Brain microvascular endothelial cell (primary cell): ENCODE data around the gene SCAF4.

Source experiments
- DNase-seq: peaks from one replicate; pipeline ENCODE4 v3.0.0-alpha.2; 2020
- H3K27ac ChIP-seq: fragments of 250-450 bp; sonication (Bioruptor Pico); 2 replicates; pipeline ENCODE4 v1.5.1; 2020; ENCODE audit warnings: mild to moderate bottlenecking, moderate library complexity
- H3K27me3 ChIP-seq: fragments of 250-450 bp; sonication (Bioruptor Pico); replicated peaks from 2 replicates; pipeline ENCODE4 v1.5.1; 2020; ENCODE audit warnings: mild to moderate bottlenecking
- H3K36me3 ChIP-seq: fragments of 250-450 bp; sonication (Bioruptor Pico); replicated peaks from 2 replicates; pipeline ENCODE4 v1.5.1; 2020; ENCODE audit warnings: mild to moderate bottlenecking
- H3K4me3 ChIP-seq: 2 replicates; pipeline ENCODE4 v1.5.1; 2011; ENCODE audit warnings: low read depth, mild to moderate bottlenecking, control low read depth, low read length, moderate library complexity
- CTCF ChIP-seq: IDR thresholded peaks from 2 replicates; pipeline ENCODE4 v1.5.1; 2011; ENCODE audit warnings: low read depth, mild to moderate bottlenecking, moderate library complexity, low read length, control low read depth, inconsistent platforms; ENCODE audit errors: missing control alignments
- in situ Hi-C: cut with HindIII; loops from 2 replicates; pipeline ENCODE4 v1.10.0; 2017; ENCODE audit warnings: low sequenced_read_pairs, low pct_ligation_motif_present

SCAF4 gene

GRCh38 chr21:31731857-31732596, at the start of gene SCAF4:
Gene SCAF4, minus strand, starts transcription at chr21:31732118. Its CDS starts 426 bp downstream, at chr21:31731692.
- Histone ChIP-seq H3K36me3 (no peaks in the 10 kb centered on the region), H3K27ac (peak within 1 kb of the TSS; percentile 87), H3K27me3 (no peaks in the 10 kb centered on the region), H3K4me3 (peak within 1 kb of the TSS; percentile 78)
- in situ Hi-C loops = no loop called here
- peak; percentile 81 for DNase-seq
- no peak for TF ChIP-seq CTCF

- H3K27me3 ChIP-seq = no peaks in the 10 kb centered on the region
- no peak for TF ChIP-seq CTCF
- no peak overlapping the region for H3K27ac ChIP-seq
- in situ Hi-C loops = no loop called here
- DNase-seq = no peak
- H3K4me3 ChIP-seq = no peak overlapping the region
- no peaks in the 10 kb centered on the region for H3K36me3 ChIP-seq
These were observed 49.0 kb upstream of the SCAF4 start for GRCh38 chr21:31780944-31781343.

GRCh38 chr21:31778546-31778945, 46.6 kb upstream of the SCAF4 start:
- no peaks in the 10 kb centered on the region for H3K27me3 ChIP-seq
- no peak overlapping the region for H3K4me3 ChIP-seq
- in situ Hi-C loops = no loop called here
- no peak overlapping the region for H3K27ac ChIP-seq
- no peaks in the 10 kb centered on the region for H3K36me3 ChIP-seq
- no peak for DNase-seq
- no peak for TF ChIP-seq CTCF

GRCh38 chr21:31777857-31778256, 45.9 kb upstream of the SCAF4 start:
- no peak for DNase-seq
- no peak for TF ChIP-seq CTCF
- in situ Hi-C loops = no loop called here
- Histone ChIP-seq H3K27me3 (no peaks in the 10 kb centered on the region), H3K27ac (no peak overlapping the region), H3K4me3 (no peak overlapping the region), H3K36me3 (no peaks in the 10 kb centered on the region)

- no peak for DNase-seq
- Histone ChIP-seq H3K4me3 (no peak overlapping the region), H3K27me3 (no peaks in the 10 kb centered on the region), H3K36me3 (no peaks in the 10 kb centered on the region), H3K27ac (no peak overlapping the region)
- no peak for TF ChIP-seq CTCF
- in situ Hi-C loops = no loop called here
These were observed 42.1 kb upstream of the SCAF4 start for GRCh38 chr21:31774031-31774430.
